Tibial nerve (tissue), 4 donors: Measurements from ENCODE around the gene LARP1. TPM values are rescaled to one million over a fixed set of nuclear protein-coding genes. Genes with fewer than 3 reads are reported as not detected.
A peak's percentile ranks its signal among the peaks of the same experiment; 100 is the strongest.

Experiments
- DNase-seq, 2 donors: peaks; one replicate each; pipeline ENCODE4 v3.0.0-alpha.2; 2019; ENCODE audit warnings: low spot score in 2 of 2
- H3K27ac ChIP-seq, 4 donors: fragments of 200-600 bp; sonication (generic) in 3 of 4; one replicate each; pipeline ENCODE4 v1.5.1; 2017 to 2019; ENCODE audit warnings: mild to moderate bottlenecking in 1 of 4
- H3K27me3 ChIP-seq, 2 donors: fragments of 200-600 bp; sonication (generic) in 1 of 2; one replicate each; pipeline versions ENCODE4 v1.5.1 to v1.6.0; 2017 to 2019
- H3K36me3 ChIP-seq, 3 donors: fragments of 200-600 bp; sonication (generic); one replicate each; pipeline ENCODE4 v1.5.1; 2018 to 2019
- H3K4me1 ChIP-seq, 4 donors: fragments of 200-600 bp; sonication (generic) in 3 of 4; one replicate each; pipeline ENCODE4 v1.5.1; 2017 to 2019
- H3K4me3 ChIP-seq, 4 donors: fragments of 200-600 bp; sonication (generic) in 3 of 4; one replicate each; pipeline ENCODE4 v1.5.1; 2017 to 2019; ENCODE audit warnings: mild to moderate bottlenecking in 1 of 4, moderate library complexity in 1 of 4
- H3K9me3 ChIP-seq, 4 donors: fragments of 200-600 bp; sonication (generic) in 3 of 4; one replicate each; pipeline ENCODE4 v1.5.1; 2017 to 2019
- EP300 ChIP-seq, 2 donors: sonication (generic); formaldehyde crosslinking; IDR thresholded peaks; one replicate each; pipeline ENCODE4 v1.6.1; 2017; ENCODE audit warnings: antibody characterized with exemption in 2 of 2, mild to moderate bottlenecking in 1 of 2
- POLR2A ChIP-seq, 2 donors: fragments of 450-650 bp; IDR thresholded peaks; one replicate each; pipeline ENCODE4 v1.6.1; 2017; ENCODE audit warnings: antibody characterized with exemption in 2 of 2, mild to moderate bottlenecking in 2 of 2, moderate library complexity in 2 of 2
- WGBS, 2 donors: methylation state at CpG; one replicate each; pipeline ENCODE4 v1.1.5; 2018; 5-methylcytosine and 5-hydroxymethylcytosine counted together
- total RNA-seq, 4 donors: library from RNA; depleted of rRNA; stranded (reverse); fragments of >200 nt; gene quantifications; one replicate each; pipeline ENCODE4 v1.1.0, GENCODE V29; 2016
- TF ChIP-seq, protein P1 (sequence below), 5 experiments: fragments of 200-600 bp in 3 of 5; fragments of 450-650 bp in 2 of 5; sonication (generic) in 3 of 5; IDR thresholded peaks; one replicate each; pipeline ENCODE4 v1.5.1; 2016 to 2019; ENCODE audit warnings: antibody characterized with exemption in 5 of 5, mild to moderate bottlenecking in 3 of 5, moderate library complexity in 2 of 5

The LARP1 gene
- total RNA-seq, 4 donors from 2014 or later, result 114 to 166 (median 144) TPM

DNA sequence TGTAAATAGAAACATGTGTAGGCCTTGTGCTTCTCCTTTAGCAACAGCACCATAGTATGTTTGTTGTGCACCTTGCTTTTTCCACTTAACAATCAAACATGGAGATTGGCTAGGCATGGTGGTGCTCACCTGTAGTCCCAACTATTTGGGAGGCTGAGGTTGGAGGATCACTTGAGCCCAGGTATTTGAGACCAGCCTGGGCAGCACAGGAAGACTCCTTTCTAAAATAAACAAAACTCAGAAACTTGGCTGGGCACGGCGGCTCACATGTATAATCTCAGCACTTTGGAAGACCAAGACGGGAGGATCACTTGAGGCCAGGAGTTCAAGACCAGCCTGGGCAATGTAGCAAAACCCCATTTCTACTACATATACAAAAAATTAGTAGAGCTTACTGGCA is 96.2 kb downstream of the LARP1 start:
- DNase-seq, result no peak
- Histone ChIP-seq H3K27me3 (no peaks in the 10 kb centered on the region), H3K4me3 (no peak overlapping the region), H3K9me3 (no peaks in the 10 kb centered on the region), H3K36me3 (peaks cover 0 to 9% (median 0%) of the 10 kb centered on the region in 3 donors), H3K27ac (peak overlapping the region; percentile 79 to 93 (median 86)), H3K4me1 (peaks cover 0 to 48% (median 15%) of the 10 kb centered on the region in 4 donors)
- no peak for TF ChIP-seq EP300 (IDR thresholded peaks at IDR 0.05)
- TF ChIP-seq, protein P1, sequence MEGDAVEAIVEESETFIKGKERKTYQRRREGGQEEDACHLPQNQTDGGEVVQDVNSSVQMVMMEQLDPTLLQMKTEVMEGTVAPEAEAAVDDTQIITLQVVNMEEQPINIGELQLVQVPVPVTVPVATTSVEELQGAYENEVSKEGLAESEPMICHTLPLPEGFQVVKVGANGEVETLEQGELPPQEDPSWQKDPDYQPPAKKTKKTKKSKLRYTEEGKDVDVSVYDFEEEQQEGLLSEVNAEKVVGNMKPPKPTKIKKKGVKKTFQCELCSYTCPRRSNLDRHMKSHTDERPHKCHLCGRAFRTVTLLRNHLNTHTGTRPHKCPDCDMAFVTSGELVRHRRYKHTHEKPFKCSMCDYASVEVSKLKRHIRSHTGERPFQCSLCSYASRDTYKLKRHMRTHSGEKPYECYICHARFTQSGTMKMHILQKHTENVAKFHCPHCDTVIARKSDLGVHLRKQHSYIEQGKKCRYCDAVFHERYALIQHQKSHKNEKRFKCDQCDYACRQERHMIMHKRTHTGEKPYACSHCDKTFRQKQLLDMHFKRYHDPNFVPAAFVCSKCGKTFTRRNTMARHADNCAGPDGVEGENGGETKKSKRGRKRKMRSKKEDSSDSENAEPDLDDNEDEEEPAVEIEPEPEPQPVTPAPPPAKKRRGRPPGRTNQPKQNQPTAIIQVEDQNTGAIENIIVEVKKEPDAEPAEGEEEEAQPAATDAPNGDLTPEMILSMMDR (IDR thresholded peaks at IDR 0.05), result no peak
- TF ChIP-seq POLR2A (IDR thresholded peaks at IDR 0.05), result no peak
- 87% methylated on average over 3 of the region's 3 CpGs for WGBS, 2 donors

DNA sequence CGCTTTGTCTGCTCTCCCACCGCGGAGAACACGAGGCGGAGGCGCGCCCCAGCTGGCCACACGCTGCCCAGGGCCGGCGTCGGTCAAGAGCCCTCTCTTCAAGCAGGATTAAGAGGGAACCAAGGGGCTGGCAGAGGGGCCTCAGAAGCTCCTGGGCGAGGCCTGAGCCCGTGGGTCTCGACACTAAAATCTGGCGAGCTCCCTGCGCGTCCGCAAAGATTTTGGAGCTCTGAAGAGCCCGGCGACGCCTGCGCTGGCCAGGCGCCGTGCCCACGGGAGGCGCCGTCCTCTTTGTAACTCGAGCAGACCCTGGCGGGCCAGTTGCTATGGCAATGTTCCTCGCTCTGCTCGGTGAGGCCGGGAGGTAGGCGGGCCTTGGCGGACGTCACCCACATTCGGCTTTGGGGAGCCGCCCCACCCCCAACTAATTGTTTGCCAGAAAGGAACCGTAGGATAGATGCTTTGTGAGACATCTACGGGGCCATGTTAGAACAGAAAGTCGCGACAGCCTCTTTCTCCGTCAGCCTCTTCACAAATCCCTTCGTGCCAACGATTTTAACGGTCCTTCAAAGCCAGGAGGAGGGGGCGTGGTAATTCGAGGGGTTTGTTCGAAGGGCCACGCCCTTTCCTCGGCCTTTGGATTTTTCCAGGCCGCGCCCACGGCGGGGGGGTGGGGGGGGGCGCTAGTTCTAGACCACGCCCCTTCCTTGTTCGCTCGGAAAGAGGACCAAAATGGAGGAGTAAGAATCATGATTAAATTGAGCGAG is 102.5 kb downstream of the LARP1 start:
- Histone ChIP-seq H3K27ac (peak overlapping the region; percentile 94 to 98 (median 96)), H3K4me1 (peaks cover 0 to 46% (median 30%) of the 10 kb centered on the region in 4 donors), H3K9me3 (no peaks in the 10 kb centered on the region), H3K36me3 (no peaks in the 10 kb centered on the region), H3K27me3 (no peaks in the 10 kb centered on the region), H3K4me3 (peak overlapping the region; percentile 72 to 90 (median 79))
- peak; percentile 96 to 98 for DNase-seq
- 1% methylated on average over 47 to 52 of the region's 59 CpGs for WGBS, 2 donors
- peak in 1 of 2 donors; percentile 94 for TF ChIP-seq EP300 (IDR thresholded peaks at IDR 0.05)
- peak; percentile 72 to 85 for TF ChIP-seq POLR2A (IDR thresholded peaks at IDR 0.05)
- TF ChIP-seq, protein P1 (IDR thresholded peaks at IDR 0.05), result peak in 2 of 5 experiments; percentile 33 to 41

- 0 to 1% methylated on average over 58 to 65 of the region's 65 CpGs for WGBS, 2 donors
- Histone ChIP-seq H3K27ac (peak within 1 kb of the TSS; percentile 94 to 98 (median 96)), H3K4me1 (peaks cover 0 to 52% (median 30%) of the 10 kb centered on the region in 4 donors), H3K36me3 (no peaks in the 10 kb centered on the region), H3K4me3 (peak within 1 kb of the TSS; percentile 72 to 90 (median 79)), H3K9me3 (no peaks in the 10 kb centered on the region), H3K27me3 (no peaks in the 10 kb centered on the region)
- TF ChIP-seq EP300 (IDR thresholded peaks at IDR 0.05) (peak; percentile 67 to 97), POLR2A (IDR thresholded peaks at IDR 0.05) (peak; percentile 90 to 95)
- TF ChIP-seq, protein P1 (IDR thresholded peaks at IDR 0.05), result peak in 2 of 5 experiments; percentile 30 to 37
- DNase-seq, result peak; percentile 96 to 98
Observed at GRCh38 chr5:154858297-154858971, 103.3 kb downstream of the LARP1 start, which contains the start of gene CNOT8. CNOT8 (plus strand) TSS chr5:154858627; CDS start chr5:154863279, 4,652 bp downstream.

DNA sequence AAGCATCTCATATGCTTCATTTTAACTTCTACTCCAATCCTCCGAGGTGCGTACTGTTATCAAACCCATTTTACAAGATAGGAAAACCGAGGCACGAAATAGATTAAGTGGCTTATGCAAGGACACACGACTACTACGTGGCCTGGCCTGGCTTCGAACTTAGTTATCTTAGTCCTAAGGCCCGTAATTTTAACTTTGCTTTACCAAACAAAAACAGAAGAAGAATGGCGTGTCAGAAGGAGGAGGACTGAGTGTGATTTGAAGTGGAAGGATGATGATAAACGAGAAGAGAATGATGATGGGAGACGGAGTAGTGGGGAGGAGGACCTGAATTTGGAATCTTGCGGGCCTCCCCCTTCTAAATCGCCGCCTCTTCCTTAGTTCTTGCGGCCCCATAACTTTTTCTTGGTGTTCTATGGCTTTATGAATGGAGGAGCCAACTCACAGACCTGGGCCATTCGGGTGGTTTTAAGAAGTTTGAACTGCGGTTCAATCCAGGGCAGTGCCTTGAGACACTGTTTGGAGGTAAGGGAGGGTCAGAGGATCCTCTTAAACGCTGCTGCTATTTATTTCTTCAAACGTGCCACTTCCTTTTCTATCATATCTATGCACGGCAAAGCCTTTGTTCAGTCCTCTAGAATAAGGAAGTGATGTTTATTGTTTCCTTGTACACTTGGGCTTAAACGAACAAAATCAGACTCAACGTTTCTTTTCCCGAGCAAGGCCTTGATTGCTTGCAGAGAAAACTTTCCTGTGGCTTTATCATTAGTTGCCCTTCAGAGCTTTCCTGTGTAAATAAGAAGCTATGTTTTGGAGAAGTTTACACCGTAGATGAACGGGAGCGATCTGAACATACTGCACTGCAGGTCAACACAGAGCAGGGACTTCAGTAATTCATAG is 104.0 kb downstream of the LARP1 start:
- no peaks in the 10 kb centered on the region for H3K9me3 ChIP-seq
- H3K4me1 ChIP-seq, result peaks cover 0 to 53% (median 30%) of the 10 kb centered on the region in 4 donors
- H3K27ac ChIP-seq, result peak overlapping the region; percentile 94 to 98 (median 96)
- H3K27me3 ChIP-seq, result no peaks in the 10 kb centered on the region
- peak overlapping the region; percentile 72 to 90 (median 79) for H3K4me3 ChIP-seq
- 1% methylated on average over 26 of the region's 26 CpGs for WGBS, 2 donors
- TF ChIP-seq EP300 (IDR thresholded peaks at IDR 0.05) (no peak), POLR2A (IDR thresholded peaks at IDR 0.05) (no peak)
- TF ChIP-seq, protein P1 (IDR thresholded peaks at IDR 0.05), result no peak
- peaks cover 0 to 5% (median 0%) of the 10 kb centered on the region in 3 donors for H3K36me3 ChIP-seq
- DNase-seq, result no peak
